ENCODE results near the gene CCSER1. TPM values are rescaled to one million over a fixed set of nuclear protein-coding genes. Genes with fewer than 3 reads are reported as not detected.

The CCSER1 gene
- total and polyA plus RNA-seq, 2 experiments from 2014 or later, result 2.9 to 3.4 TPM

GRCh38 chr4:90585961-90586360 lies 458.8 kb downstream of the CCSER1 start:
- H3K36me3 Mint-ChIP-seq (ENCODE audit: low read depth), result 0 out of 3 replicates have a peak, but pooled peaks cover 4% of the 10 kb centered on the region
- H3K9me2 ChIP-seq (ENCODE audit: insufficient read depth), result no peaks in the 10 kb centered on the region
- no peak for ATAC-seq
- H3F3A ChIP-seq (replicated peaks; ENCODE audit: low read depth), result no peaks in the 10 kb centered on the region
- no peaks in the 10 kb centered on the region for H3K27me3 Mint-ChIP-seq (ENCODE audit: insufficient read depth, low read depth, poor library complexity)
- no peak for DNase-seq (ENCODE audit: low spot score)
- no peak overlapping the region for H3K4me3 ChIP-seq
- H4K20me1 ChIP-seq (replicated peaks; ENCODE audit: insufficient read depth), result no peaks in the 10 kb centered on the region
- no peaks in the 10 kb centered on the region for H3K27me3 ChIP-seq (ENCODE audit: insufficient read depth)
- no peaks in the 10 kb centered on the region for H3K79me2 ChIP-seq (replicated peaks; ENCODE audit: insufficient read depth)
- H3K4me2 ChIP-seq, result no peak overlapping the region
- no peak overlapping the region for H2AFZ ChIP-seq
- H3K9me3 Mint-ChIP-seq, result peaks cover 5% of the 10 kb centered on the region; the same call in 2 of the 3 replicates
- no peak overlapping the region for H3K4me3 Mint-ChIP-seq
- H3K4me1 ChIP-seq (ENCODE audit: insufficient read depth), result peaks cover 16% of the 10 kb centered on the region; the same call in 1 of the 2 replicates
- no peaks in the 10 kb centered on the region for H3K36me3 ChIP-seq (ENCODE audit: insufficient read depth)
- TF ChIP-seq NANOG (IDR thresholded peaks at IDR 0.05; ENCODE audit: borderline replicate concordance) (no peak), CREB1 (CRISPR knock-in tag; IDR thresholded peaks at IDR 0.05; ENCODE audit: low read depth) (no peak), JUNB (IDR thresholded peaks at IDR 0.05; ENCODE audit: unreplicated experiment) (no peak), ETS1 (IDR thresholded peaks at IDR 0.05) (no peak)
- TF ChIP-seq, protein P1, sequence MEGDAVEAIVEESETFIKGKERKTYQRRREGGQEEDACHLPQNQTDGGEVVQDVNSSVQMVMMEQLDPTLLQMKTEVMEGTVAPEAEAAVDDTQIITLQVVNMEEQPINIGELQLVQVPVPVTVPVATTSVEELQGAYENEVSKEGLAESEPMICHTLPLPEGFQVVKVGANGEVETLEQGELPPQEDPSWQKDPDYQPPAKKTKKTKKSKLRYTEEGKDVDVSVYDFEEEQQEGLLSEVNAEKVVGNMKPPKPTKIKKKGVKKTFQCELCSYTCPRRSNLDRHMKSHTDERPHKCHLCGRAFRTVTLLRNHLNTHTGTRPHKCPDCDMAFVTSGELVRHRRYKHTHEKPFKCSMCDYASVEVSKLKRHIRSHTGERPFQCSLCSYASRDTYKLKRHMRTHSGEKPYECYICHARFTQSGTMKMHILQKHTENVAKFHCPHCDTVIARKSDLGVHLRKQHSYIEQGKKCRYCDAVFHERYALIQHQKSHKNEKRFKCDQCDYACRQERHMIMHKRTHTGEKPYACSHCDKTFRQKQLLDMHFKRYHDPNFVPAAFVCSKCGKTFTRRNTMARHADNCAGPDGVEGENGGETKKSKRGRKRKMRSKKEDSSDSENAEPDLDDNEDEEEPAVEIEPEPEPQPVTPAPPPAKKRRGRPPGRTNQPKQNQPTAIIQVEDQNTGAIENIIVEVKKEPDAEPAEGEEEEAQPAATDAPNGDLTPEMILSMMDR (conservative IDR thresholded peaks at IDR 0.05; ENCODE audit: low read depth in 2 of 2), result no peak
- no peak overlapping the region for H3K27ac ChIP-seq (ENCODE audit: low read depth)
- H3K4me1 Mint-ChIP-seq, result peaks cover 17% of the 10 kb centered on the region
- H3K27ac Mint-ChIP-seq, result no peak overlapping the region

DNA sequence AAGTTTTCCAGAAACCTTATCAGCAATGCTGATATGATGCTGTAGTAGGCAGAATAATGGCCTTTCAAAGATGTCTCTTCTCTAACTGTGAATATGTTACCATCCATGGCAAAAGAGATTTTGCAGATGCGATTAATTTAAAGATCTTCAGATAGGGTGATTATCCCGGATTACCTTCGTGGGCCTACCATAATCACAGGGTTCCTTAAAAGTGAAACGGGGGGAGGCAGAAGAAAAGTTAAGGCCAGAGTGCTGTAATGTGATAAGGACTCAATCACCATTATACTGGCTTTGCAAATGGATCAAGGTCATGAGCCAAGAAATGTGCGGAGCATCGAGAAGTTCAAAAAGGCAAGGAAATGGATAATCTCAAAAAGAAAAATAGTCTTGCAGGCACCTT lies 459.6 kb downstream of the CCSER1 start:
- Mint-ChIP-seq H3K9me3 (peaks cover 8% of the 10 kb centered on the region; the same call in 2 of the 3 replicates), H3K27ac (no peak overlapping the region), H3K27me3 (ENCODE audit: insufficient read depth, low read depth, poor library complexity) (no peaks in the 10 kb centered on the region), H3K4me1 (peaks cover 10% of the 10 kb centered on the region), H3K4me3 (no peak overlapping the region), H3K36me3 (ENCODE audit: low read depth) (0 out of 3 replicates have a peak, but pooled peaks cover 6% of the 10 kb centered on the region)
- no peak for DNase-seq (ENCODE audit: low spot score)
- no peaks in the 10 kb centered on the region for H3K27me3 ChIP-seq (ENCODE audit: insufficient read depth)
- no peaks in the 10 kb centered on the region for H4K20me1 ChIP-seq (replicated peaks; ENCODE audit: insufficient read depth)
- no peak overlapping the region for H2AFZ ChIP-seq
- H3K9me2 ChIP-seq (ENCODE audit: insufficient read depth), result no peaks in the 10 kb centered on the region
- H3F3A ChIP-seq (replicated peaks; ENCODE audit: low read depth), result no peaks in the 10 kb centered on the region
- H3K4me1 ChIP-seq (ENCODE audit: insufficient read depth), result peaks cover 9% of the 10 kb centered on the region; the same call in 1 of the 2 replicates
- ATAC-seq, result no peak
- H3K27ac ChIP-seq (ENCODE audit: low read depth), result no peak overlapping the region
- no peaks in the 10 kb centered on the region for H3K36me3 ChIP-seq (ENCODE audit: insufficient read depth)
- no peaks in the 10 kb centered on the region for H3K79me2 ChIP-seq (replicated peaks; ENCODE audit: insufficient read depth)
- no peak overlapping the region for H3K4me2 ChIP-seq
- no peak overlapping the region for H3K4me3 ChIP-seq
- TF ChIP-seq, protein P2, sequence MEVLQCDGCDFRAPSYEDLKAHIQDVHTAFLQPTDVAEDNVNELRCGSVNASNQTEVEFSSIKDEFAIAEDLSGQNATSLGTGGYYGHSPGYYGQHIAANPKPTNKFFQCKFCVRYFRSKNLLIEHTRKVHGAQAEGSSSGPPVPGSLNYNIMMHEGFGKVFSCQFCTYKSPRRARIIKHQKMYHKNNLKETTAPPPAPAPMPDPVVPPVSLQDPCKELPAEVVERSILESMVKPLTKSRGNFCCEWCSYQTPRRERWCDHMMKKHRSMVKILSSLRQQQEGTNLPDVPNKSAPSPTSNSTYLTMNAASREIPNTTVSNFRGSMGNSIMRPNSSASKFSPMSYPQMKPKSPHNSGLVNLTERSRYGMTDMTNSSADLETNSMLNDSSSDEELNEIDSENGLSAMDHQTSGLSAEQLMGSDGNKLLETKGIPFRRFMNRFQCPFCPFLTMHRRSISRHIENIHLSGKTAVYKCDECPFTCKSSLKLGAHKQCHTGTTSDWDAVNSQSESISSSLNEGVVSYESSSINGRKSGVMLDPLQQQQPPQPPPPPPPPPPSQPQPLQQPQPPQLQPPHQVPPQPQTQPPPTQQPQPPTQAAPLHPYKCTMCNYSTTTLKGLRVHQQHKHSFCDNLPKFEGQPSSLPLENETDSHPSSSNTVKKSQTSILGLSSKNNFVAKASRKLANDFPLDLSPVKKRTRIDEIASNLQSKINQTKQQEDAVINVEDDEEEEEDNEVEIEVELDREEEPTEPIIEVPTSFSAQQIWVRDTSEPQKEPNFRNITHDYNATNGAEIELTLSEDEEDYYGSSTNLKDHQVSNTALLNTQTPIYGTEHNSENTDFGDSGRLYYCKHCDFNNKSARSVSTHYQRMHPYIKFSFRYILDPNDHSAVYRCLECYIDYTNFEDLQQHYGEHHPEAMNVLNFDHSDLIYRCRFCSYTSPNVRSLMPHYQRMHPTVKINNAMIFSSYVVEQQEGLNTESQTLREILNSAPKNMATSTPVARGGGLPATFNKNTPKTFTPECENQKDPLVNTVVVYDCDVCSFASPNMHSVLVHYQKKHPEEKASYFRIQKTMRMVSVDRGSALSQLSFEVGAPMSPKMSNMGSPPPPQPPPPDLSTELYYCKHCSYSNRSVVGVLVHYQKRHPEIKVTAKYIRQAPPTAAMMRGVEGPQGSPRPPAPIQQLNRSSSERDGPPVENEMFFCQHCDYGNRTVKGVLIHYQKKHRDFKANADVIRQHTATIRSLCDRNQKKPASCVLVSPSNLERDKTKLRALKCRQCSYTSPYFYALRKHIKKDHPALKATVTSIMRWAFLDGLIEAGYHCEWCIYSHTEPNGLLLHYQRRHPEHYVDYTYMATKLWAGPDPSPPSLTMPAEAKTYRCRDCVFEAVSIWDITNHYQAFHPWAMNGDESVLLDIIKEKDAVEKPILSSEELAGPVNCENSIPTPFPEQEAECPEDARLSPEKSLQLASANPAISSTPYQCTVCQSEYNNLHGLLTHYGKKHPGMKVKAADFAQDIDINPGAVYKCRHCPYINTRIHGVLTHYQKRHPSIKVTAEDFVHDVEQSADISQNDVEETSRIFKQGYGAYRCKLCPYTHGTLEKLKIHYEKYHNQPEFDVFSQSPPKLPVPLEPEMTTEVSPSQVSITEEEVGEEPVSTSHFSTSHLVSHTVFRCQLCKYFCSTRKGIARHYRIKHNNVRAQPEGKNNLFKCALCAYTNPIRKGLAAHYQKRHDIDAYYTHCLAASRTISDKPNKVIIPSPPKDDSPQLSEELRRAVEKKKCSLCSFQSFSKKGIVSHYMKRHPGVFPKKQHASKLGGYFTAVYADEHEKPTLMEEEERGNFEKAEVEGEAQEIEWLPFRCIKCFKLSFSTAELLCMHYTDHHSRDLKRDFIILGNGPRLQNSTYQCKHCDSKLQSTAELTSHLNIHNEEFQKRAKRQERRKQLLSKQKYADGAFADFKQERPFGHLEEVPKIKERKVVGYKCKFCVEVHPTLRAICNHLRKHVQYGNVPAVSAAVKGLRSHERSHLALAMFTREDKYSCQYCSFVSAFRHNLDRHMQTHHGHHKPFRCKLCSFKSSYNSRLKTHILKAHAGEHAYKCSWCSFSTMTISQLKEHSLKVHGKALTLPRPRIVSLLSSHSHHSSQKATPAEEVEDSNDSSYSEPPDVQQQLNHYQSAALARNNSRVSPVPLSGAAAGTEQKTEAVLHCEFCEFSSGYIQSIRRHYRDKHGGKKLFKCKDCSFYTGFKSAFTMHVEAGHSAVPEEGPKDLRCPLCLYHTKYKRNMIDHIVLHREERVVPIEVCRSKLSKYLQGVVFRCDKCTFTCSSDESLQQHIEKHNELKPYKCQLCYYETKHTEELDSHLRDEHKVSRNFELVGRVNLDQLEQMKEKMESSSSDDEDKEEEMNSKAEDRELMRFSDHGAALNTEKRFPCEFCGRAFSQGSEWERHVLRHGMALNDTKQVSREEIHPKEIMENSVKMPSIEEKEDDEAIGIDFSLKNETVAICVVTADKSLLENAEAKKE (CRISPR knock-in tag; IDR thresholded peaks at IDR 0.05), result no peak
- TF ChIP-seq REST (IDR thresholded peaks at IDR 0.05; ENCODE audit: unreplicated experiment) (no peak), ZNF114 (CRISPR knock-in tag; IDR thresholded peaks at IDR 0.05) (no peak), POLR2AphosphoS5 (IDR thresholded peaks at IDR 0.05; ENCODE audit: low read depth) (no peak), ZNF331 (CRISPR knock-in tag; IDR thresholded peaks at IDR 0.05; ENCODE audit: low read depth) (no peak)
